Fibroblast of mammary gland (primary cell): ENCODE data around the gene SLC9A1.

Experiments
- DNase-seq: peaks from one replicate; pipeline ENCODE4 v3.0.0-alpha.2; 2010; ENCODE audit warnings: low read depth
- H3K4me3 ChIP-seq: 2 replicates; pipeline ENCODE4 v1.5.1; 2011; ENCODE audit warnings: low read depth, mild to moderate bottlenecking, low read length, moderate library complexity; ENCODE audit not compliant: control insufficient read depth
- TF ChIP-seq, protein P1 (sequence below): conservative IDR thresholded peaks from 2 replicates; pipeline ENCODE4 v1.5.1; 2011; ENCODE audit warnings: low read depth, low read length, inconsistent platforms; ENCODE audit not compliant: control insufficient read depth, insufficient read depth

Gene SLC9A1

DNA sequence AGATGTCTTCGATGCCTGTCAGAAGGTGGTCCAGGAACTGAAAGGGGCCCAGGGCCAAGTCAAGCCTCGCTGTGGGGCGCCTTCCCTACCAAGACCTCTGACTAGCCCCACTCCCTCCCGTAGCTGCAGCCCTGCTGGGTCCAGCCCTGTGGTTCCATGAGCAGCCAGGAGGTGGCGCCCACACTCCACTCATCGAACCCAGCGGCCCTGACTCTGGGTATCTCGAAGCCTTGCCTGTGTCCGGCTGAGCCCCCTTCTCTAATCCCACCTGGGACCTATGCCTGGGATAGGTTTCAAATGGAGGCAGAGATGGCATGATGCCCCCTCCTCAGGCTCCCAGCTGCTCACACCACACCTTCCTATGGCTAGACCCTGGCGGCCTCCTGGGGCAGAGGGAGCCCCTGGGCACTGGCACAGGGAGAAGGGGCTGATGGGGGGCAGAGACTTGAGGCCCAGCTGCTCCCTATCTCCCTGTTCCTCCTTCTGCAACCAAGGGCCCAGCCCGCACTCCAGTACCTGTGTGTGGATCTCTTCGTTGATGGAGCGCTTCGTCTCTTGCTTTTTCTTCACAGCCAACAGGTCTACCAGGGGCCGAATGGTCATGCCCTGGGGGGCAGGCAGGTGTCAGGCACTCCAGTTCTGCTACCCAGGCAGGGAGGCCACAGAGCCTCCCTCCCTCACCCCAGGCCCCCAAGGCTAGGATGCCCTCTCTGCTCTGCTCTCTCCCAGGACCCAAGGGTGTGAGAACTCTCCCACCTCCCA, 52.0 kb downstream of the SLC9A1 start:
- DNase-seq, result peak; percentile 50
- no peak overlapping the region for H3K4me3 ChIP-seq
- TF ChIP-seq, protein P1, sequence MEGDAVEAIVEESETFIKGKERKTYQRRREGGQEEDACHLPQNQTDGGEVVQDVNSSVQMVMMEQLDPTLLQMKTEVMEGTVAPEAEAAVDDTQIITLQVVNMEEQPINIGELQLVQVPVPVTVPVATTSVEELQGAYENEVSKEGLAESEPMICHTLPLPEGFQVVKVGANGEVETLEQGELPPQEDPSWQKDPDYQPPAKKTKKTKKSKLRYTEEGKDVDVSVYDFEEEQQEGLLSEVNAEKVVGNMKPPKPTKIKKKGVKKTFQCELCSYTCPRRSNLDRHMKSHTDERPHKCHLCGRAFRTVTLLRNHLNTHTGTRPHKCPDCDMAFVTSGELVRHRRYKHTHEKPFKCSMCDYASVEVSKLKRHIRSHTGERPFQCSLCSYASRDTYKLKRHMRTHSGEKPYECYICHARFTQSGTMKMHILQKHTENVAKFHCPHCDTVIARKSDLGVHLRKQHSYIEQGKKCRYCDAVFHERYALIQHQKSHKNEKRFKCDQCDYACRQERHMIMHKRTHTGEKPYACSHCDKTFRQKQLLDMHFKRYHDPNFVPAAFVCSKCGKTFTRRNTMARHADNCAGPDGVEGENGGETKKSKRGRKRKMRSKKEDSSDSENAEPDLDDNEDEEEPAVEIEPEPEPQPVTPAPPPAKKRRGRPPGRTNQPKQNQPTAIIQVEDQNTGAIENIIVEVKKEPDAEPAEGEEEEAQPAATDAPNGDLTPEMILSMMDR, result peak; percentile 87

DNA sequence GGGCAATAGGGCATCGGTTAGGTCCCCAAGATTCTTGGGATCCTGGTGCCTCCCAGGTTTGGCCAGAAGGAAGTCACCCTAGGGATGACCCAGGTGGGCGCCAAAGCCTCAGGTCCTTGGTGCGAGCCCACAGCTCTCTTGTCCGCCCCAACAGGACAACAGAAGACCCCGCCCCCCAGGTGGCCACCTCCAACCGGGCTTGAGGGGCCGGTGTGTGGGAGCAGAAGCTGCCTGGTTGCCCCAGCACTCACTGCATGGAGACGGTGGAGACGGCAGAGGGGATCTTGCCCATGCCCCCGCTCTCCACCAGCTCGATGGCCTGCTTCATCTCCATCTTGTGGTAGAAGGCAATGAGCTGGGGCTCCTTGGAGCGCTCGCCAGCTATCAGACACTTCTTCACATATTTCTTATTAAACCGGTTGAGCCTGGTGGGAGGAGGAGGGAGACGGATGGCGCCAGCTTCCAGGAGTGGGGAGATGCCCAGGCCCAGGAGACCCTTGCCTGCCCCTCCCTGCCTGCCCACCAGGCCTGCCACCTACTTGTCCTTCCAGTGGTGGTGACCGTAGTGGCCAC, 52.7 kb downstream of the SLC9A1 start:
- DNase-seq, result no peak
- H3K4me3 ChIP-seq, result no peak overlapping the region
- TF ChIP-seq, protein P1, result no peak

DNA sequence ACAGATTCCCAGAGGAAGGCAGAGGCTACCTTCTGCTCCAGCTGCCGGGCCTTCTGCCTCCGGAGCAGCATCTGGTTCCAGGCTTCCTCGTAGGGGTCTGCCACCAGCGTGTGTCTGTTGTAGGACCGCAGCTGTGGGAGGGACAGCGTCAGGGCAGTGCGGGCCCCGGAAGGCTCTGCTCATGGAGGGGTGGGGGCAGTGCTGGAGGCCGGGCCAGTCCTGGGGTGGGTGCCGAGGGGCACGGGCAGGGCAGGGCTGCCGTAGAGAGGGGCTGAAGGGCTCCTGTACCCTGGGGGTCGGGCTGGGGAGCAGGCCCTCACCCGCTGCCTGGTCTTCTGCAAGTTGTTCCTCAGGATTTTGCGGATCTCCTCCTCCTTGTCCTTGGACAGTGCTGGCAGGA, 53.2 kb downstream of the SLC9A1 start:
- H3K4me3 ChIP-seq, result no peak overlapping the region
- DNase-seq, result no peak

DNA sequence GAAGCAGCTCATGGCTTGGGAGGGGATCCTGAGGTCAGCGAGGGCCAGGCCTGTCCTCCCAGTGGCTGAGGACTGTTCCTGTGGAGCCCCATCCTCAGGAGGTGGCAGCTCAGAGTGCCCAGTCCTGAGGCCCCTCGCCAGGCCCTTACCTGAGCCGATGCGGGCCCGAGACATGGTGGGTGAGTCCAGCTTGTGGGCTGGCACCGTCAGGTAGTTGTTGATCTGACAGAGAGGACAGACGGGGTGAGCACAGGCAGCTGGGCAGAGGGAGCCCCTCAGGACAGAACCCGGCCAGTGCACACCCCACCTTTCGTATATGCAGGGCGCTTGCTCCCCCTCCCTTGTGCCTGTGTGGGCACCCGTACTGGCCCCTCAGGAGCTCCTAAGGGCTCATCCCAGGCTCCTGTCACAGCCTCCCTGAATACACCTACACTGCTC, 53.9 kb downstream of the SLC9A1 start:
- H3K4me3 ChIP-seq, result no peak overlapping the region
- DNase-seq, result no peak
- TF ChIP-seq, protein P1, result no peak

More for the DNA sequence above, 53.2 kb downstream of the SLC9A1 start:
- TF ChIP-seq, protein P1, result no peak

DNA sequence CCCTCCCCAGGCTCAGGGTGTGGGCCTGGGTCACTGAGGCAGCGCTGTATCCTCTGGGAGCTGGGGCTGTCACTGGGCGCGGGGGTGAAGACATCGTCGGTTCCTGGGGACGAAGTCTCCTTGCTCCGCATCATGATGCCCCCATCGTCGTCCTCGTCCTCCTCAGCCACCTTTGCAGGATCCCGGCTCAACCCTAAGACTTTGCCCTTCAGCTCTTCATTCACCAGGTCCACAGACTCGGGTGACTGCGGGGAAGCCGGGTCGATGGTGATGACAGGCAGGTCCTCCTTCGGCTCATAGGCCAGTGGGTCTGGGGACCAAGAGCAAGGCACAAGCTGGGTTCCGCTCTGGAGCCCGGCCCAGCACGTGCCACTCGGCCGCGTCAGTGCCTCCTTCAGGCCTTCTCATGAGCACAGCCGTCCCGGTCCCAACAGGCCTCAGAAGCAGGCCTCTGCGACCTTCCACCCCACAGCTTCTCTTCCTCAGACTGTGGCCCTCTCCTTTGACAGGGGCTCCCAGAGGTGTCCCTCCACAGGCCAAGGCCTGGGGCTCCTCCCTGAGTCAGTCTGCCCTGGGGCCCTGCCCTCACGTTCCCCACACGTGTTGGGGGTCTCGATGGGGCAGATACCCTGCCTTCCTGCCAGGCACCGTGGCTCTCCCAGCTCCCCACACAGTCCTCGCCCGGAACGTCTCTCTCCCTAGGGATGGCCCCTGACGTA, 54.4 kb downstream of the SLC9A1 start:
- TF ChIP-seq, protein P1, result no peak
- no peak for DNase-seq
- H3K4me3 ChIP-seq, result no peak overlapping the region

DNA sequence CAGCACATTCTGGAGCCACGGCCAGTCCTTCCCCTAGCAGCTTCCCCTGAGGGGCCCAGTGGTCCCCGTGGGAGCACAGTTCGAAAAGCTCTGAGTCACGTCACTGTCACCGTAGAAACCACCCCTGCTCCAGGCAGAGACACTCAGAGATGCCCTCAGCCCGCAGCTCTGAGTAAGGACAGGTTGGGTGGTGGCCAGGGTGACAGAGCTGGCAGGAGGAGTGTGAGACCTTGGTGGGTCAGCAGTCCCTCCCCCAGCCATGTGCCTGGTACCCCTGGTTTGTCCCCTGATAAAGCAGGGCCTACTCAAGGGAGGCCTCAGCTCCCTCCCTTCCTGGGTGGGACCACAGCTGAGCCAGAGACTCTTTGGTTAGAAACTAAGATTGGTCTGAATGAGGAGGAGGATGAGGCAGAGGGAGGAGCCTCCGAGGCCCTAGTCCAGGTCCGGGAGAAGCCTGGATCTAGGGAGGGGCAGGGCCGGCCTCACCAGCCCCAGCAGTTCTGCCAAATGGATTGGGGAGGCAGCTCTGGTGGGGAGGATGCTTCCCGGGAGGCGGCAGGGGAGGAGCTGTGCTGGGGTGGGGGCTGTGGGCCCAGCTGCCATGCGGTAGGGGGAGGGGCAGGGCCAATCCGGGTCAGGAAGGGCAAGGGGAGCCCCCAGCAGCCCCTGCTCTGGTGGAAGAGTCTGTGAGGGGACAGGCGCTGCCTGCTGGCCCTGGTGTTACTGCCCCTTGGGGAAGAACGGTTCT, 55.2 kb downstream of the SLC9A1 start:
- no peak overlapping the region for H3K4me3 ChIP-seq
- TF ChIP-seq, protein P1, result no peak
- peak; percentile 83 for DNase-seq
